Ectodermal cell (in vitro differentiated cells): ENCODE data around the gene DENND2A.
"Not testable (repeated sequence)": the region's sequence is repeated elsewhere in the genome, so short reads cannot be mapped to it uniquely, and the experiment has no call there.

ENCODE experiments used
- H3K27ac ChIP-seq: 2 replicates; pipeline ENCODE4 v1.7.0; 2013; ENCODE audit warnings: mild to moderate bottlenecking, low read depth, low read length; ENCODE audit not compliant: insufficient read depth, poor library complexity, severe bottlenecking
- H3K27me3 ChIP-seq: 2 replicates; pipeline ENCODE4 v1.7.0; 2013; ENCODE audit warnings: mild to moderate bottlenecking, low read length; ENCODE audit not compliant: insufficient read depth, control insufficient read depth, poor library complexity, severe bottlenecking
- H3K36me3 ChIP-seq: one replicate; pipeline ENCODE4 v1.7.0; 2013; ENCODE audit warnings: low read length; ENCODE audit not compliant: control insufficient read depth, insufficient read depth
- H3K4me1 ChIP-seq: one replicate; pipeline ENCODE4 v1.7.0; 2013; ENCODE audit warnings: low read length; ENCODE audit not compliant: control insufficient read depth, insufficient read depth
- H3K4me3 ChIP-seq: 2 replicates; pipeline ENCODE4 v1.7.0; 2013; ENCODE audit warnings: low read depth, low read length, control low read depth; ENCODE audit not compliant: insufficient read depth
- H3K9me3 ChIP-seq: 2 replicates; pipeline ENCODE4 v1.7.0; 2013; ENCODE audit warnings: mild to moderate bottlenecking, low read length, moderate library complexity; ENCODE audit not compliant: control insufficient read depth
- WGBS, 2 experiments: methylation state at CpG; one replicate each; pipeline ENCODE4 v1.1.7; 2013; ENCODE audit warnings: missing lambda C conversion rate in 2 of 2; 5-methylcytosine and 5-hydroxymethylcytosine counted together

Gene DENND2A

DNA sequence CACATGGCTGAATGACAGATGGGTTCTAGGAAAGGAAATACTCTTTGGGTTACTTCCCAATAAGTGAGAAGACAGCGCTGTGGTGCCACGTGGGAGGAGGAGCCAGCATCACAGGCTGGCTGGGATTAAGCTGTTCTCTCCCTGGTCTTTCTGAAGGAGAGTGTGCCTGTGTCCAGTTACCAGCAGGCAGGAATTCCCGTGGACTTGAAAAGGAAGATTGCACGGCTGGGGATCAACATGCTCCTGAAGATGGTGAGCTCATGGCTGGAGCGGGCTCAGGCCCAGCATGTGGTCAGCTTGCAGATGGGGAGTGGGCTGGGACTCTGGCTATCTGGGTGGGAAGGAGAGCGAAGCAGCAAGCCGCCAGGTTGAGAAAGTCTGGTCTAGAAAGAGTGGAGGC is 40.3 kb upstream of the DENND2A start:
- H3K36me3 ChIP-seq, result no peaks in the 10 kb centered on the region
- no peaks in the 10 kb centered on the region for H3K9me3 ChIP-seq
- H3K4me3 ChIP-seq, result no peak overlapping the region
- H3K27me3 ChIP-seq, result no peaks in the 10 kb centered on the region
- H3K27ac ChIP-seq, result no peak overlapping the region
- WGBS, 2 experiments, result 93 to 94% methylated on average over 7 of the region's 7 CpGs
- peaks cover 11% of the 10 kb centered on the region for H3K4me1 ChIP-seq

DNA sequence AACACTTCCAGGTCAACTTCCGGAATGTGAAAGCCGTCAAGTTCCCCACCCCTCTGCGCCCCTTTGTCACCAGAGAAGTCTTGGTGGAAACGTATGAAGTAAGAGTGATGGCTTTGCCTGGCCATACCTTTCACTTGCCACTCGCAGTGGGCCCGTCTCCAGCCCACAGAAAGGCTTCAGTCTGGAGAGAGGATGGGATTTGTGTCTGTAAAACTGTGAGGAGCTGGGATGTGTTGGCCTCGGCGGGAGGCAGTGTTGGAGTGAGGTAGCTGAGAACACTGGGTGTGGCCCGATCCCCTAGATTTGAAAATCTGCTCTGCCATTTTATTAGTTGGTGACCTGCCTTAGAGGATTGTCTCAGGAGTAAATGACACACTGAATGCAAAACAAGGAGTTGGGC is 38.6 kb upstream of the DENND2A start:
- no peak overlapping the region for H3K4me3 ChIP-seq
- no peak overlapping the region for H3K27ac ChIP-seq
- H3K27me3 ChIP-seq, result peaks cover 6% of the 10 kb centered on the region
- no peaks in the 10 kb centered on the region for H3K36me3 ChIP-seq
- WGBS, 2 experiments, result 94 to 95% methylated on average over 9 of the region's 9 CpGs
- peaks cover 11% of the 10 kb centered on the region for H3K4me1 ChIP-seq
- H3K9me3 ChIP-seq, result no peaks in the 10 kb centered on the region

- peaks cover 6% of the 10 kb centered on the region for H3K4me1 ChIP-seq
- no peaks in the 10 kb centered on the region for H3K9me3 ChIP-seq
- no peaks in the 10 kb centered on the region for H3K36me3 ChIP-seq
- peaks cover 10% of the 10 kb centered on the region for H3K27me3 ChIP-seq
- H3K27ac ChIP-seq, result no peak overlapping the region
- H3K4me3 ChIP-seq, result no peak overlapping the region
- WGBS, 2 experiments, result 90 to 91% methylated on average over 7 of the region's 7 CpGs
Observed at GRCh38 chr7:140678816-140679130, 38.2 kb upstream of the DENND2A start.

- no peaks in the 10 kb centered on the region for H3K9me3 ChIP-seq
- no peak overlapping the region for H3K4me3 ChIP-seq
- 94 to 95% methylated on average over 20 of the region's 20 CpGs for WGBS, 2 experiments
- H3K4me1 ChIP-seq, result peaks cover 1% of the 10 kb centered on the region
- no peak overlapping the region for H3K27ac ChIP-seq
- no peaks in the 10 kb centered on the region for H3K36me3 ChIP-seq
- peaks cover 15% of the 10 kb centered on the region for H3K27me3 ChIP-seq
Observed at GRCh38 chr7:140678081-140678815, 37.6 kb upstream of the DENND2A start.

DNA sequence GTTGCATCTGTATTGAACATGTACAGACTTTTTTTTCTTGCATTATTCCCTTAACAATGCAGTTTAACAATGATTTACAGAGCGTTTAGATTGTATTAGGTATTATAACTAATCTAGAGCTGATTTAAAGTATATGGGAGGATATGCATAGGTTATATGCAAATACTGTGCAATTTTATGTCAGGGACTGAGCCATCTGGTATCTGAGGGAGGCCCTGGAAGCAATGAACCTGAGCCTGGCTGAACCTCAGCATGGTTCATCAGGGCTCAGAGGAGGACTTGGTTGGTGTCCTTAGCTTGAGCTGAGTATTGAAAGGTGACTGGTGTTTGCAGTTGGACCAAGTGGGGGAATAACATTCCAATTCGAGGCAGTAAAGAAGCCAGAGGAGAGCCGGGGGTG is 36.9 kb upstream of the DENND2A start:
- H3K4me3 ChIP-seq, result no peak overlapping the region
- H3K4me1 ChIP-seq, result no peaks in the 10 kb centered on the region
- H3K9me3 ChIP-seq, result no peaks in the 10 kb centered on the region
- H3K27ac ChIP-seq, result no peak overlapping the region
- no peaks in the 10 kb centered on the region for H3K36me3 ChIP-seq
- peaks cover 22% of the 10 kb centered on the region for H3K27me3 ChIP-seq
- 92 to 94% methylated on average over 3 of the region's 3 CpGs for WGBS, 2 experiments

- not testable (repeated sequence) for H3K27ac ChIP-seq, H3K4me3 ChIP-seq, H3K36me3 ChIP-seq, H3K4me1 ChIP-seq, H3K9me3 ChIP-seq
- 92 to 93% methylated on average over 11 of the region's 11 CpGs for WGBS, 2 experiments
- H3K27me3 ChIP-seq, result peaks cover 27% of the 10 kb centered on the region
Observed at GRCh38 chr7:140676956-140677355, 36.3 kb upstream of the DENND2A start.

DNA sequence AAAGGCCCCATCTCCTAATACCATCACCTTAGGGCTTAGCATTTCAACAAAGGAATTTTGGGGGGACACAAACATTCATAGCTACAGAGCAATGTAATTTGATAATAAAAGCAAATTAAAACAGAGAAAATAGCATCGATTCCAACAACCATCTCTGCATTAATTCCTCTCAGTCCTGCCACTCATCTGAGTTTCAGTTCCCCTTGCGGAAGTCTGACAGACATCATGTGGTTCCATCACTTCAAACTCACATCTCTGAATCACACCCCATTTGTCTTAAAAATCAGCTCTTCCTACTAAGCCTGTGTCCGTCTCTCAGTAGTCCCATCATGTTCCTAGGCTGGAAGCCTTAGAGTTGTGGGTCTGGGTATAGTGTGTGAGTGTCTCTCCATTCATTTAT is 35.7 kb upstream of the DENND2A start:
- Histone ChIP-seq H3K27me3 (peaks cover 27% of the 10 kb centered on the region), H3K36me3 (no peaks in the 10 kb centered on the region), H3K4me1 (no peaks in the 10 kb centered on the region), H3K4me3 (no peak overlapping the region), H3K9me3 (no peaks in the 10 kb centered on the region), H3K27ac (no peak overlapping the region)
- WGBS, 2 experiments, result 90 to 97% methylated on average over 3 of the region's 3 CpGs

GRCh38 chr7:140675726-140676125 is 35.1 kb upstream of the DENND2A start:
- Histone ChIP-seq H3K27ac (no peak overlapping the region), H3K27me3 (peaks cover 27% of the 10 kb centered on the region), H3K9me3 (no peaks in the 10 kb centered on the region), H3K36me3 (no peaks in the 10 kb centered on the region), H3K4me3 (no peak overlapping the region), H3K4me1 (no peaks in the 10 kb centered on the region)
- WGBS, 2 experiments, result 90 to 97% methylated on average over 4 of the region's 4 CpGs

GRCh38 chr7:140674899-140675701 is 34.5 kb upstream of the DENND2A start:
- Histone ChIP-seq H3K4me1 (no peaks in the 10 kb centered on the region), H3K27me3 (peaks cover 27% of the 10 kb centered on the region), H3K36me3 (no peaks in the 10 kb centered on the region), H3K9me3 (no peaks in the 10 kb centered on the region), H3K27ac (no peak overlapping the region), H3K4me3 (no peak overlapping the region)
- WGBS, 2 experiments, result 67 to 70% methylated on average over 8 of the region's 8 CpGs

DNA sequence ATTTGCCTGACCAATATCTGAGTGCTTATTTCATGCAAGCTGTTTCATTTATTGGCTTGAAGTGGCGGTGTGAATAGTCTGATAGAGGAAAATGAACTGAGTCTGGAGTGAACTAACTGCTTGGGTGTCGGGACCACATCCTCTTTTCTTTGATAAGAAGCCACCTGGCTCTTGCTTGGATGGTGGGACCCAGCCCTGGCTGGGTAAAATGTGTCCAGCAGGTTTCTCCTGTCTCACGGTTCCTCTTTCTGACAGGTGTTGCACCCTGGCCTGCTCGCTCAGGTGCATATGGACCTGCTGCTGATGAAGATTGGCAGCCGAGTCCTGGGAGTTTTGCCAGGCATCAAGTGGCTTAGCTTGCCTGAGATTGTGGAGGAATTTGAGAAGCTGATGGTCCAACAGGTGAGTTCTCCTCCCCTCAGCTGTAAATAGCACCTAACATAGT is 33.8 kb upstream of the DENND2A start:
- no peak overlapping the region for H3K27ac ChIP-seq
- WGBS, 2 experiments, result 92 to 95% methylated on average over 5 of the region's 5 CpGs
- H3K36me3 ChIP-seq, result no peaks in the 10 kb centered on the region
- H3K27me3 ChIP-seq, result peaks cover 27% of the 10 kb centered on the region
- no peaks in the 10 kb centered on the region for H3K4me1 ChIP-seq
- no peaks in the 10 kb centered on the region for H3K9me3 ChIP-seq
- H3K4me3 ChIP-seq, result no peak overlapping the region
